ENCODE measurements around the gene ARHGAP25. TPM values are rescaled to one million over a fixed set of nuclear protein-coding genes. Genes with fewer than 3 reads are reported as not detected.

The ARHGAP25 gene
- polyA plus RNA-seq, 1 donor = 2.6 TPM

DNA sequence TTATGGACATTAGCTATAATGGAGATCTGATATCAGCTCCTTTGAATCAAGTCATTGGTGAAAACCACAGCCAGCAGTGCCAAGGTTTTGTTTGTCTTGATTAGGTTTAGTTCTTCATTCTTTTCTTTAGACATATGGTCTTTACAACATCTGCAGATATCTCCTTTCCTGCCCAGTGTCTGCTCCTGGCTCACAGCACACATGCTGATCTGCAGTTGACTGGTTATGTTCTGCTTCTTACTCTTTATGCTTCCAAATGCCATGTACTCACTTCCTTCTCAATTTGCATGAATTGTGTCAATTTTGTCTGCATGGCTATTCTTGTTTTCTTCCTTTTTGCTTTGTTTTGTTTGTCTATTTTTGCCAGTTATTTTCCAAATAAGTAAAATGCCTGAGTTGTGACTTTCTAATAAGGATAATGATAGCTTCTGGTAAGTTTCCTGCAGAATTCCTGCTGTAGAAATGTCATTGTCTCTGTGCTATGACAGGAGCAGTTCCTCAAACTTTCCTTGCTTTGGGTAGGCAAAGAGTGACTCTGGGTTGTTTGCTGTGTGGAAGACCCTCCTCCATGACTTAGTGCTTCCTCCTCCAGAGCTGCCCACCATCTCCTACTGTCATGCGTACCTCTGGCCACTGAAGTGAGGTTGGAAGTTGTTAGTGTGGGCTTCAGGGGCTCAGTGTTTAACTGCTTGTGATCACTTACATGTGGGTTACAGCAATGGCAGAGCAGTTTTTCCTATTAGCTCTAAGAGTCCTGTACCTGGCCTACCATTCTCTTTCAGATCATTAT, 8.2 kb downstream of the ARHGAP25 start:
- DNase-seq (ENCODE audit: low read depth) = no peak

DNA sequence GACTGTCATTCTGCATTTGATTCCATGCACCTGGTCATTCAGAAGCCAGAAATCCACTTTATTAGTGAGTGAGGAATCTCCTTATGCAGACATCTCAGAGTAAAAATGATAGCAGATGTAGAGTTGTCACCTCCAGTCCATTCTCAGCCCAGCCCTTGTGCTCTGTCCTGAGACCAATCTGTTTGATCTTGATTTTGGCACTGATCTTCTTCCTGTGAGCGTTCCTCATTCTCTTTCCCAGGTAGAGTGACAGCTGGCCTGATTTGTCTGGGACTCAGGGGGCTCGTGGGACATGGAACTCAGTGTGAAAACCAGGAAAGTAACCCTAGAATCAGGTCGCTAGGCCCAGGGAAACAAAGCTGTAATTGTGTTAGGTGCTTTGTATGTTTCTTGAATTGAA, 8.9 kb downstream of the ARHGAP25 start:
- no peak for DNase-seq (ENCODE audit: low read depth)

DNA sequence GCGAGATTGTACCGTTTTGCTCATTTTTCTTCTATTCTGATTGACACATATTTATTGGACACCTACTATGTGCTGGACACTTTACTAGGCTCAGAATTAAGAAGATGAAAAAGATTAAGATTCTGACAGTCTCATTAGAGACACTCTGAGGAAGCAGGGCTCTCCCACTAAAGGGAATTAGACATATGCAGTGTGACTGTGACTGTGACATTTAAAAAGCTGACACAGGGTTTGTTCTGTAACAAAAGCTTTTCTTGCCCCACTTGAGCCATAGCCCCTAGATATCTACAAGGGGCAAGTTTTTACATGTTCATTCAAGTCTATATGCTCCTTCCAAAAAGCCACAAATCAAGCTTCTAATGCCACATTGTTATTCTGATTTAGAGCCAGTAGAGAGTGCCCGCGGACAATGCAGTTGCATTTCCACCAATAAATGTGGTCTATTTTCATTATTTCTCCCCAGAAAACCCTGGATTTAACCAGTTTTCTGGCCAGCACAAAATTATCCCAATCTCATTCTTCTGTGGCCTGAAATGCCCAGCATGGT, 9.8 kb downstream of the ARHGAP25 start:
- DNase-seq (ENCODE audit: low read depth) = no peak

GRCh38 chr2:68745006-68745405, 10.4 kb downstream of the ARHGAP25 start:
- no peak for DNase-seq (ENCODE audit: low read depth)

GRCh38 chr2:68746408-68746807, 11.8 kb downstream of the ARHGAP25 start:
- DNase-seq (ENCODE audit: low read depth) = no peak

DNA sequence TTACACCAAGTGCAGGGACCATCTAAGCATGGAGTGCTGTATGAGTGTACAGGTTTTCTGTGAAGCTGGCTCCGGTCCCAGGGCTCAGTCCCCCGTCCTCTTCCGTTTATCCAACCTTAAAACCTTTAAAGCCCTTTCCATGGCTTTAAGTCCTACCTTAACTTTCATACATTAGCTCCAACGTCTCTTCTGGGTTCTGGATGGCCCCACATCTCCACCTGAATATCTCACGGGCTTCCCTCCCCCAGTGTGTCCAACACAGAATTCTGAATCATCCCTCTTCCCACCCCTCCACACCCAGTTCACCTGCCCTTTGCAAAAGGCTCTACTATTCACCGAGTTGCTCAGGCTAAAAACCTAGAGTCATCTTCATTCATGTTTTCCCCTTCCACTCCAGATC, 12.8 kb downstream of the ARHGAP25 start:
- DNase-seq (ENCODE audit: low read depth) = no peak

- no peak for DNase-seq (ENCODE audit: low read depth)
These were observed 13.3 kb downstream of the ARHGAP25 start for GRCh38 chr2:68747900-68748299.

- no peak for DNase-seq (ENCODE audit: low read depth)
These were observed 14.0 kb downstream of the ARHGAP25 start for GRCh38 chr2:68748568-68748967.

- DNase-seq (ENCODE audit: low read depth) = no peak
These were observed 14.7 kb downstream of the ARHGAP25 start for GRCh38 chr2:68749345-68749744.

GRCh38 chr2:68750592-68751396, 16.2 kb downstream of the ARHGAP25 start:
- no peak for DNase-seq (ENCODE audit: low read depth)

DNA sequence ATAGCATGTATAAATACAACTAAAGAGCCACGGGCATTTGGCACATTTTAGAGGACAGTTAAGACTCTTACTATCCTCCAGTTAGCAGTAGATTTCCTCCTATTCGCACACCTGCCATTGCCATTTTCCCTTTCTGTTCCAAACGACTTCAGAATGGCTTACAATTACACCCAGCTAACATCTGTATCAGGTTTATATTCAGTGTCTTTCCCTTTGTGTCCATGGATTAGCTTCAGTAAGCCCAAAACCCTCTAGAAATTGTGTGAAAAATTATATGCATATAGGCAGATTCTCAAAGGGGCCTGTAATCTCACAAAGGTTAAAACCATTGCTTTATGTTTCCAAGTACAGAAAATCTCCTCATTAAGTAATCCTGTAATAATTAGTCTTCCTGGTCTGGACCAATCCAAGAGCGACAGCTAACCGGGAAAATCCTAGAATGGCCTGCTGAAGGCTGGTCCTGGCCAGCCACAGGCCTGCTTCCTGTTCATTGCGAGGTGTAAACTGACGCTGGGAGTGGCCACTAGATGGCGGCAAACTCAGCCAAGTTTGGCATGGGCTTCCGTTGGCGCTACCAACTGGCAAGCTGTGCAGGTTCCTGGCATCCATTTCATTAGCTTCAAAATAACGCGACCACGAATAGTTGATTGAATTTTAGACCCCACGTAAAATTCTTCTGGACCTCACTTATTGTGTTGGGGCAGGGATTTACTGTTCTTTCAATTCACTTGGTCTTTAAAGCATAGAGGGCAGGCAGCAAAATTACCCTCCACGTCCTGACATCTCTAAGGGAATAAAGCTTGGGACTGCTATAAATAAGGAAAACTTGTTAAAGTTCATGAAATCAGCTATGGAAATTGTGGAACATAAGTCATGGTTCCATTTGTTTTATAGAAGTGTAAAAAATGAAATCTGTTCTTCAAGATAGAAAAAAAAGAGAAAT, 17.1 kb downstream of the ARHGAP25 start:
- DNase-seq (ENCODE audit: low read depth) = peak; percentile 62

DNA sequence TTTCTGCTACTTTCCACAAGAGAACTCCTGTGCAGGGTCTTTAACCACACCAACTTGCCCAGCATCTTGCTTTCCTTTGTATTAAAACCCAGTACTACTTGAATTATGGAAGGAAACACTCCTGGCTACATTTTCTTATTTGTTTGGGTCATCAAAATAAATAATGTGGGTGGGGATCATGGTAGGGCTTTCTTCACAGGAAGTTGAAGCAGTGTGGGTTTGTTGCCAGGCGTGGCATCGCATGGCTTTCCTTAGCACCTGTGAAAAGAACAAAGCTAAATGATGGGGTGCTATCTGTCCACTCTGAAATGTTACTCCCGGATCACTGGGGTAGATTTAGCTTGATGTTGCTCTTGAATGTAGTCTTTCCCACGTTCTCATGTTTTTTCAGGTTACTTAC, 18.7 kb downstream of the ARHGAP25 start:
- DNase-seq (ENCODE audit: low read depth) = no peak

DNA sequence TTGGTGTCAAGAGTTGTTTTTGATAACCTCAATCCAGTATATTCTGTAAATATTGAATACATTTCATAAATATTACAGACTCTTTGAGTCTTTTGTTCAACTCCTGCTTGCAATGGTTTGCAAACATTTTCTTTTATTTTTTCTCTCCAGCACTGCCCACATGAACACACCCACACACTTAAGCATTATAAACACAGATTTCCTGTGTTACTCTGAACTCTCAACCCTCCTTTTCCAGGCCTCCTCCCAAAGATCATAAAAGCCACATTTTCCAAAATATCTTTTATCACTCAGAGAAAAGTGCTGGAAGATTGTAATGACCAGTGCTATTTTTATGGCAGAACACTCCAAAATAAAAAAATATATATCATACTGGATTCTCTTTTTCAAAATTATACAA, 20.5 kb downstream of the ARHGAP25 start:
- no peak for DNase-seq (ENCODE audit: low read depth)

GRCh38 chr2:68756178-68756577, 21.6 kb downstream of the ARHGAP25 start:
- DNase-seq (ENCODE audit: low read depth) = no peak

DNA sequence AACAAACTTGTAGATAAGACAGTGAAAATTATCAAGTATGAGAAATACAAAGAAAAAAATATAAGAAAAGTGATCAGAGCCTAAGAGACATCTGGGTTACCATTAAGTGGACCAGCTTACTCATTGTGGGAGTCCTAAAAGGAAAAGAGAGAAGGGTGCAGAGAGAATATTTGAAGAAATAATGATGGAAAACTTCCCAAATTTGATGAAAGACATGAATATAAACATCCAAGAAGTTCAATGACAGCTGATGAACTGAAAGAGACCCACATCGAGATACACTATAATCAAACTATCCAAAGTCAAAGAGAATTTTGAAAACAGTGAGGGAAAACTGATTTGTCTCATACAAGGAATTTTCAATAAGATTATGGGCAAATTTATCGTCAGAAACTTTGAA, 22.5 kb downstream of the ARHGAP25 start:
- no peak for DNase-seq (ENCODE audit: low read depth)

DNA sequence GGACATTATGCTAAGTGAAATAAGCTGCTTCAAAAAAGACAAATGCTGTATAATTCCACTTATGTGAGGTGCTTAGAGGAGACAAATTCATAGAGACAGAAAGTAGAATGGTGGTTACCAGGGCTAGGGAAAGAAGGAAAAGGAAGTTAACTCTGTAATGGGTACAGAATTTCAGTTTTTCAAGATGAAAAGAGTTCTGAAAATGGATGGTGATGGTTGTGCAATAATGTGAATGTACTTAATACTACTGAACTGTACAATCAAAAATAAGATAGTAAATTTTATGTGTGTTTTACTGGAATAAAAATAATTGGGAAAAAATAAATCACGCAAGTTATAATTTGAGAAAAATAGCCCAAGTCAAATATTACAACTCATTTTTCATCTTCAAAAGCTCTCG, 27.5 kb downstream of the ARHGAP25 start:
- DNase-seq (ENCODE audit: low read depth) = no peak

DNA sequence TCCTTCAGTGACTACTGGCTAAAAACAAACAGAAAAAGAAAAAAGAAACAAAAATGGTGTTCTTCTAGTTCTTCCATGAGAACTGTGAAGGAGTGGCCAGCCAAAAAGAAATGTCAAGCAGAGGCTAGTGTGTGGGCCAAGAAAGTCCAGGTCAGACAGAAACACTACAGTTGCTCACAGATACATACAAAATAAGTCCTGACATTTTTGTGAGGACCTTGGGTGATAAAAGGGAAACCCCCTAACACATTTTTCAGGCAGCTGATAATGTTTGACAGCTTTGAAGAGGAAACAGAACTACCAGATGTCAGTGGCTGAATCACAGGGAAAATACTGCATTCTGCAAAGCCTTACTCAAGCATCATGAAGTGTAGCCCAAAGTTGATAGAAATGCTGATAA, 28.1 kb downstream of the ARHGAP25 start:
- no peak for DNase-seq (ENCODE audit: low read depth)

DNA sequence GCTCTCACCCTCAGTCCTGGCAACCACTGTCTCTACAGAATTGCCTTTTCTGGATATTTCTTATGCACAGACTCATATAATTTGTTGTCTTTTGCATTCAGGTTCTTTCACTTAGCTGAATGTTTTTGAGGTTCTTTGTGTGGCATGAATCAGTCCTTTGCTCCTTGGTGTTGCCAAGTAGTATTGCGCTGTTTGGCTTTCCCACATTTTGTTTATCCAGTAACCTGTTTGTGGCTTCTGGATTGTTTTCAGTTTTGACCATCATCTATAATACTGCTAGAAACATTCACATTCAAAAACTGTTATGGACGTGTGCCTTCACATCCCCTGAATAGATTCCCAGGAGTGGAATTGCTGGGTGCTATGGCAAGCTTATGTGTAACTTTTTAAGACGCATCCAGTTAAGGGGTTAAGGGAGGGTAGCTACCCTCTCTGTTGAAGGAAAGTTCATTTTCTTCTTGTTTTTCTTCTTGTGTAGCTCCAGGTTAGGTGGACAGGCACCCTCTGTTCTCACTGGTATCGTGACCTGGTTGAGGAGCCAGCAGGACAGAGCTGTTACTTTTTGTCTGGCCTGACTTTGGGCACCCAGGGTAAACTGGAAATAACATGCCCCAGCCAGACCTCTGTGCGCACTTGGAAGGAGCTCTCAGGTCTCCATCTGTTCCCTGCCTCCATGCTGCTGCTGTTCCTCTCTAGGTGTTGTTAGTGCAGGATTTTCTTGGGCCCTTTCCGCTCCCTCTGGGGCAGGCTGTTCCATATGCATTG, 29.6 kb downstream of the ARHGAP25 start:
- DNase-seq (ENCODE audit: low read depth) = no peak

DNA sequence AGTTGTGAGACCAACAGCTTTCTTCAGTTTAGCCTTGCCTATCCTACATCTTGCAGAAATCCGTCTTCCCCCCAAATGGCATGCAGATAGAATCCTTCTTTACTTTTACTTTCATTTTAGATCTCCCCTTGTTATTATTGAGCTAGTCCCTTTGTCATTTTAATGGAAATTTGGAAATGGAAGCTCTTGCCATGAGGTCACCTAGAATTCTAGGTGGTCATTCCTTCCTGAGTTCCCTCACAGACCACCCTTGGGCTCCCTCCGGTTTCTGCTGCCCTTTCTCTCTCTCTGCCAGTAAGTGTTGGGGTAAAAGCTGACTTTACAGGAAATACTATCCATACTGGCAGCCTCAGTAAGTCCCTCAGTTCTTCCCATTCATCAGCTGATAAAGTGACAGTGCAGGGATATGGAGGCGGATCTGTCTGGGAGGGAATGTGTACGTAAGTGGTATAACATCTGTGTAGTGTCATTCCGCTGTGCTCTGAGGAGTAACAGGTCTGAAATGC, 30.2 kb downstream of the ARHGAP25 start:
- DNase-seq (ENCODE audit: low read depth) = no peak

GRCh38 chr2:68765739-68766375, 31.2 kb downstream of the ARHGAP25 start:
- no peak for DNase-seq (ENCODE audit: low read depth)
